HFF-Myc (cell line): ENCODE results near the gene PLP2.

Experiments
- DNase-seq: peaks from one replicate; pipeline ENCODE4 v3.0.0-alpha.2; 2011; ENCODE audit warnings: low read depth; ENCODE audit errors: extremely low read depth
- H3K4me3 ChIP-seq: replicated peaks from 2 replicates; pipeline ENCODE4 v1.5.1; 2011; ENCODE audit warnings: low read depth, mild to moderate bottlenecking, control low read depth, low read length
- CTCF ChIP-seq: IDR thresholded peaks from 2 replicates; pipeline ENCODE4 v1.5.1; 2012; ENCODE audit warnings: mild to moderate bottlenecking, low read depth, low read length, control low read depth; ENCODE audit errors: missing control alignments

The PLP2 gene

GRCh38 chrX:49155900-49156837, 15.5 kb upstream of the PLP2 start:
- H3K4me3 ChIP-seq, result peak overlapping the region; percentile 22
- peak; percentile 57 for TF ChIP-seq CTCF
- DNase-seq, result no peak

GRCh38 chrX:49157194-49157593, 14.5 kb upstream of the PLP2 start:
- DNase-seq, result no peak
- no peak for TF ChIP-seq CTCF

GRCh38 chrX:49160908-49161307, 10.8 kb upstream of the PLP2 start:
- DNase-seq, result no peak
- no peak for TF ChIP-seq CTCF
- H3K4me3 ChIP-seq, result no peak overlapping the region

More at GRCh38 chrX:49157194-49157593, 14.5 kb upstream of the PLP2 start:
- H3K4me3 ChIP-seq, result no peak overlapping the region

- TF ChIP-seq CTCF, result no peak
- H3K4me3 ChIP-seq, result no peak overlapping the region
- no peak for DNase-seq
Observed at GRCh38 chrX:49161632-49162031, 10.1 kb upstream of the PLP2 start.

GRCh38 chrX:49162620-49163019, 9.1 kb upstream of the PLP2 start, which contains the start of gene MAGIX:
Gene MAGIX (plus strand): TSS chrX:49162758. CDS start chrX:49162890, 132 bp downstream.
- H3K4me3 ChIP-seq, result peak within 1 kb of the TSS; percentile 28; the same call in 1 of the 2 replicates
- no peak for TF ChIP-seq CTCF
- DNase-seq, result no peak

GRCh38 chrX:49163555-49164419, 7.9 kb upstream of the PLP2 start:
- DNase-seq, result no peak
- H3K4me3 ChIP-seq, result peak overlapping the region; percentile 28; the same call in 1 of the 2 replicates
- peak; percentile 47 for TF ChIP-seq CTCF
